MCF 10A (cell line): ENCODE results near the gene SLC6A6. TPM values are rescaled to one million over a fixed set of nuclear protein-coding genes. Genes with fewer than 3 reads are reported as not detected.

Experiments
- BruUV-seq: library from RNA; stranded (reverse); fragments of 400-500 nt; replicated peaks from 2 replicates; lab custom pipeline; 2021; lab: Mats Ljungman, UMichigan
- CTCF ChIA-PET: fragments of 300-600 bp; sonication (Branson Sonifier 250); formaldehyde crosslinking; extraction: SDS; loops from one replicate; lab custom pipeline; 2021; ENCODE audit warnings: antibody characterized with exemption, inconsistent platforms; lab: Yijun Ruan, JAX
- POLR2A ChIA-PET: fragments of 300-600, 350-650 bp; sonication (Branson Sonifier 250); formaldehyde crosslinking; extraction: SDS; loops from one replicate; lab custom pipeline; 2020; ENCODE audit warnings: antibody characterized with exemption, inconsistent platforms; lab: Yijun Ruan, JAX
- DNase-seq: peaks from one replicate; pipeline ENCODE4 v3.0.0-alpha.2; 2018; ENCODE audit not compliant: unreplicated experiment
- H3K27ac Mint-ChIP-seq: one replicate; pipeline ENCODE4 v1.8.0; 2022; ENCODE audit warnings: mild to moderate bottlenecking, low read depth, mixed read lengths; ENCODE audit not compliant: unreplicated experiment
- H3K27me3 Mint-ChIP-seq: one replicate; pipeline ENCODE4 v1.8.0; 2022; ENCODE audit warnings: mixed read lengths; ENCODE audit not compliant: insufficient read depth, unreplicated experiment
- H3K36me3 Mint-ChIP-seq: one replicate; pipeline ENCODE4 v1.8.0; 2022; ENCODE audit warnings: mild to moderate bottlenecking, moderate library complexity, mixed read lengths; ENCODE audit not compliant: insufficient read depth, unreplicated experiment
- H3K4me1 Mint-ChIP-seq: one replicate; pipeline ENCODE4 v1.8.0; 2022; ENCODE audit warnings: mixed read lengths; ENCODE audit not compliant: insufficient read depth, unreplicated experiment
- H3K4me3 Mint-ChIP-seq: one replicate; pipeline ENCODE4 v1.8.0; 2022; ENCODE audit warnings: mild to moderate bottlenecking, moderate library complexity, mixed read lengths; ENCODE audit not compliant: unreplicated experiment
- H3K9me3 Mint-ChIP-seq: one replicate; pipeline ENCODE4 v1.8.0; 2022; ENCODE audit warnings: mixed read lengths; ENCODE audit not compliant: unreplicated experiment
- CTCF ChIP-seq: fragments of 200-600 bp; IDR thresholded peaks from one replicate; pipeline ENCODE4 v1.8.0; 2022; ENCODE audit warnings: antibody characterized with exemption, mild to moderate bottlenecking; ENCODE audit not compliant: unreplicated experiment
- intact Hi-C: fragments of 100-400 bp; cut with micrococcal nuclease; formaldehyde crosslinking; loops from 2 replicates; pipeline ENCODE4 v1.14.1; 2022
- total RNA-seq: library from RNA; stranded (reverse); gene quantifications from 2 replicates; pipeline ENCODE4 v1.2.3, GENCODE V29; 2022

SLC6A6 gene
- total RNA-seq, 1 experiment from 2014 or later, result 7.6 TPM

GRCh38 chr3:14424711-14425580, 22.5 kb downstream of the SLC6A6 start:
- POLR2A ChIA-PET, result no interaction called here
- Mint-ChIP-seq H3K4me3 (no peak overlapping the region), H3K27ac (no peak overlapping the region), H3K36me3 (no peaks in the 10 kb centered on the region), H3K4me1 (peaks cover 7% of the 10 kb centered on the region), H3K27me3 (no peaks in the 10 kb centered on the region), H3K9me3 (no peaks in the 10 kb centered on the region)
- CTCF ChIA-PET, result no interaction called here
- BruUV-seq, result no TSS peak
- intact Hi-C loops, result no loop called here
- DNase-seq, result no peak
- TF ChIP-seq CTCF, result no peak

GRCh38 chr3:14425581-14426304, 23.3 kb downstream of the SLC6A6 start:
- DNase-seq, result no peak
- intact Hi-C loops, result no loop called here
- no peaks in the 10 kb centered on the region for H3K9me3 Mint-ChIP-seq
- ChIA-PET POLR2A (no interaction called here), CTCF (interaction anchor here (0.5 kb wide), 1 partner anchor 77 kb away, joined by 3 read pairs; no protein-coding TSS in a partner anchor)
- H3K36me3 Mint-ChIP-seq, result no peaks in the 10 kb centered on the region
- H3K4me3 Mint-ChIP-seq, result no peak overlapping the region
- H3K27ac Mint-ChIP-seq, result no peak overlapping the region
- no peaks in the 10 kb centered on the region for H3K27me3 Mint-ChIP-seq
- BruUV-seq, result no TSS peak
- peaks cover 7% of the 10 kb centered on the region for H3K4me1 Mint-ChIP-seq
- no peak for TF ChIP-seq CTCF

- BruUV-seq, result no TSS peak
- intact Hi-C loops, result no loop called here
- no peak overlapping the region for H3K4me3 Mint-ChIP-seq
- H3K36me3 Mint-ChIP-seq, result no peaks in the 10 kb centered on the region
- H3K9me3 Mint-ChIP-seq, result no peaks in the 10 kb centered on the region
- H3K4me1 Mint-ChIP-seq, result peaks cover 12% of the 10 kb centered on the region
- no peak for DNase-seq
- no peak overlapping the region for H3K27ac Mint-ChIP-seq
- POLR2A ChIA-PET, result no interaction called here
- H3K27me3 Mint-ChIP-seq, result no peaks in the 10 kb centered on the region
- no peak for TF ChIP-seq CTCF
- CTCF ChIA-PET, result interaction anchor here (0.5 kb wide), 1 partner anchor 76 kb away, joined by 3 read pairs; no protein-coding TSS in a partner anchor
Observed at GRCh38 chr3:14426305-14426620, 23.9 kb downstream of the SLC6A6 start.
